ENCODE measurements around the gene DHRS12.

DHRS12 gene

GRCh38 chr13:51807041-51807440 is 3.1 kb upstream of the DHRS12 start:
- no peak for DNase-seq (ENCODE audit: low spot score)

GRCh38 chr13:51806566-51806965 is 2.6 kb upstream of the DHRS12 start:
- DNase-seq (ENCODE audit: low spot score), result peak; percentile 28

GRCh38 chr13:51805925-51806324 is 2.0 kb upstream of the DHRS12 start:
- no peak for DNase-seq (ENCODE audit: low spot score)

- DNase-seq (ENCODE audit: low spot score), result no peak
Measured at GRCh38 chr13:51805313-51805712, 1.4 kb upstream of the DHRS12 start.

GRCh38 chr13:51804295-51805172 is 571 bp upstream of the DHRS12 start:
- no peak for DNase-seq (ENCODE audit: low spot score)

- DNase-seq (ENCODE audit: low spot score), result no peak
Measured at GRCh38 chr13:51802631-51803418, 1.1 kb downstream of the DHRS12 start.

- no peak for DNase-seq (ENCODE audit: low spot score)
Measured at GRCh38 chr13:51801631-51802099, 2.3 kb downstream of the DHRS12 start.

GRCh38 chr13:51800486-51800885 is 3.5 kb downstream of the DHRS12 start:
- DNase-seq (ENCODE audit: low spot score), result no peak

GRCh38 chr13:51799261-51799660 is 4.7 kb downstream of the DHRS12 start:
- no peak for DNase-seq (ENCODE audit: low spot score)

GRCh38 chr13:51797664-51798488 is 6.1 kb downstream of the DHRS12 start:
- peak; percentile 29 for DNase-seq (ENCODE audit: low spot score)

- DNase-seq (ENCODE audit: low spot score), result no peak
Measured at GRCh38 chr13:51796546-51796945, 7.4 kb downstream of the DHRS12 start.

- no peak for DNase-seq (ENCODE audit: low spot score)
Measured at GRCh38 chr13:51795419-51795818, 8.5 kb downstream of the DHRS12 start.

- DNase-seq (ENCODE audit: low spot score), result no peak
Measured at GRCh38 chr13:51794964-51795363, 9.0 kb downstream of the DHRS12 start.

- DNase-seq (ENCODE audit: low spot score), result peak; percentile 74
Measured at GRCh38 chr13:51793570-51794271, 10.2 kb downstream of the DHRS12 start.

- no peak for DNase-seq (ENCODE audit: low spot score)
Measured at GRCh38 chr13:51786425-51787265, 17.3 kb downstream of the DHRS12 start.

GRCh38 chr13:51785712-51786424 is 18.1 kb downstream of the DHRS12 start:
- DNase-seq (ENCODE audit: low spot score), result peak; percentile 40

GRCh38 chr13:51784097-51784496 is 19.9 kb downstream of the DHRS12 start:
- DNase-seq (ENCODE audit: low spot score), result no peak

- no peak for DNase-seq (ENCODE audit: low spot score)
Measured at GRCh38 chr13:51783428-51784094, 20.4 kb downstream of the DHRS12 start.

GRCh38 chr13:51782026-51782710 is 21.8 kb downstream of the DHRS12 start:
- no peak for DNase-seq (ENCODE audit: low spot score)

Data from AG08396 (cell line).